GM23338 (cell line): ENCODE results near the gene SPCS2. TPM values are rescaled to one million over a fixed set of nuclear protein-coding genes. Genes with fewer than 3 reads are reported as not detected.

ENCODE experiments used
- ATAC-seq: fragments of 200-7000 bp; cut with Tn5 transposase; 3 replicates; pipeline ENCODE4 v1.9.1; 2020
- DNase-seq: peaks from one replicate; pipeline ENCODE4 v3.0.0-alpha.2; 2015; ENCODE audit warnings: low spot score
- H2AFZ ChIP-seq: fragments of 200-600 bp; sonication (generic); 2 replicates; pipeline ENCODE4 v1.8.0; 2016; ENCODE audit warnings: antibody characterized with exemption, mild to moderate bottlenecking, moderate library complexity
- H3F3A ChIP-seq: fragments of 200-600 bp; sonication (generic); replicated peaks from 2 replicates; pipeline ENCODE4 v1.8.0; 2017; ENCODE audit warnings: antibody characterized with exemption, mixed run types, low read depth
- H3K27ac ChIP-seq: fragments of 200-600 bp; sonication (generic); 2 replicates; pipeline ENCODE4 v1.6.1; 2016; ENCODE audit warnings: low read depth
- H3K27me3 ChIP-seq: fragments of 200-600 bp; sonication (generic); 2 replicates; pipeline ENCODE4 v1.8.0; 2016; ENCODE audit warnings: mild to moderate bottlenecking, mixed run types, moderate library complexity; ENCODE audit not compliant: insufficient read depth
- H3K36me3 ChIP-seq: fragments of 200-600 bp; sonication (generic); 2 replicates; pipeline ENCODE4 v1.8.0; 2016; ENCODE audit warnings: mild to moderate bottlenecking; ENCODE audit not compliant: insufficient read depth
- H3K4me1 ChIP-seq: fragments of 200-600 bp; sonication (generic); 2 replicates; pipeline ENCODE4 v1.8.0; 2016; ENCODE audit warnings: mild to moderate bottlenecking, moderate library complexity; ENCODE audit not compliant: insufficient read depth
- H3K4me2 ChIP-seq: fragments of 200-600 bp; sonication (generic); 2 replicates; pipeline ENCODE4 v1.7.1; 2017; ENCODE audit warnings: mixed run types
- H3K4me3 ChIP-seq: fragments of 200-600 bp; sonication (generic); 2 replicates; pipeline ENCODE4 v1.6.1; 2016; ENCODE audit warnings: mixed run types
- H3K79me2 ChIP-seq: fragments of 200-600 bp; sonication (generic); replicated peaks from 2 replicates; pipeline ENCODE4 v1.8.0; 2017; ENCODE audit warnings: mild to moderate bottlenecking; ENCODE audit not compliant: insufficient read depth
- H3K9me2 ChIP-seq: fragments of 200-600 bp; sonication (generic); 2 replicates; pipeline ENCODE4 v1.8.0; 2017; ENCODE audit not compliant: insufficient read depth
- H4K20me1 ChIP-seq: fragments of 200-600 bp; sonication (generic); replicated peaks from 2 replicates; pipeline ENCODE4 v1.8.0; 2017; ENCODE audit warnings: mild to moderate bottlenecking; ENCODE audit not compliant: insufficient read depth
- H3K27ac Mint-ChIP-seq: 2 replicates; pipeline ENCODE4 v1.8.0; 2020; ENCODE audit warnings: inconsistent platforms, mild to moderate bottlenecking, moderate library complexity, mixed read lengths
- H3K27me3 Mint-ChIP-seq: 3 replicates; pipeline ENCODE4 v1.8.0; 2022; ENCODE audit warnings: low read depth, mild to moderate bottlenecking, moderate library complexity, mixed read lengths, inconsistent platforms; ENCODE audit not compliant: insufficient read depth, poor library complexity
- H3K36me3 Mint-ChIP-seq: 3 replicates; pipeline ENCODE4 v1.8.0; 2021; ENCODE audit warnings: low read depth, mild to moderate bottlenecking, inconsistent platforms, moderate library complexity, mixed read lengths
- H3K4me1 Mint-ChIP-seq: 3 replicates; pipeline ENCODE4 v1.8.0; 2020; ENCODE audit warnings: mild to moderate bottlenecking, inconsistent platforms, mixed read lengths
- H3K4me3 Mint-ChIP-seq: 3 replicates; pipeline ENCODE4 v1.8.0; 2021; ENCODE audit warnings: moderate library complexity, mild to moderate bottlenecking, inconsistent platforms, mixed read lengths
- H3K9me3 Mint-ChIP-seq: 3 replicates; pipeline ENCODE4 v1.8.0; 2020; ENCODE audit warnings: moderate library complexity, mild to moderate bottlenecking, inconsistent platforms, mixed read lengths
- CREB1 ChIP-seq: fragments of 250-450 bp; sonication (Bioruptor Pico); IDR thresholded peaks from 2 replicates; pipeline ENCODE4 v1.5.0; 2020; ENCODE audit warnings: low read depth, mild to moderate bottlenecking, moderate library complexity
- CTCF ChIP-seq, 2 experiments: fragments of 200-600 bp in 1 of 2; sonication (generic) in 1 of 2; conservative IDR thresholded peaks; 2 replicates each; pipeline versions ENCODE4 v1.5.1 to v1.6.1; 2016 to 2017; ENCODE audit warnings: antibody characterized with exemption in 2 of 2, low read depth in 2 of 2, mild to moderate bottlenecking in 2 of 2, moderate library complexity in 1 of 2
- ETS1 ChIP-seq: IDR thresholded peaks from 2 replicates; pipeline ENCODE4 v1.6.1; 2016; ENCODE audit warnings: antibody characterized with exemption
- EZH2 ChIP-seq: fragments of 200-600 bp; sonication (generic); IDR thresholded peaks from one replicate; pipeline ENCODE4 v1.8.0; 2017; ENCODE audit warnings: antibody characterized with exemption, mild to moderate bottlenecking, low read depth; ENCODE audit not compliant: unreplicated experiment
- EZH2phosphoT487 ChIP-seq: fragments of 200-600 bp; sonication (generic); IDR thresholded peaks from one replicate; pipeline ENCODE4 v1.8.1; 2018; ENCODE audit warnings: antibody characterized with exemption; ENCODE audit not compliant: unreplicated experiment
- JUNB ChIP-seq: IDR thresholded peaks from one replicate; pipeline ENCODE4 v1.6.1; 2016; ENCODE audit warnings: antibody characterized with exemption; ENCODE audit not compliant: unreplicated experiment
- NANOG ChIP-seq: IDR thresholded peaks from 2 replicates; pipeline ENCODE4 v1.6.1; 2016; ENCODE audit warnings: antibody characterized with exemption, borderline replicate concordance
- POLR2AphosphoS5 ChIP-seq: IDR thresholded peaks from 2 replicates; pipeline ENCODE4 v1.6.1; 2016; ENCODE audit warnings: antibody characterized with exemption, low read depth
- STAT1 ChIP-seq: IDR thresholded peaks from one replicate; pipeline ENCODE4 v1.6.1; 2016; ENCODE audit warnings: antibody characterized with exemption; ENCODE audit not compliant: unreplicated experiment
- ZNF114 ChIP-seq: fragments of 250-450 bp; sonication (Bioruptor Pico); IDR thresholded peaks from 2 replicates; pipeline ENCODE4 v1.5.0; 2020; ENCODE audit warnings: mild to moderate bottlenecking, moderate library complexity
- ZNF331 ChIP-seq: fragments of 250-450 bp; sonication (Bioruptor Pico); IDR thresholded peaks from 2 replicates; pipeline ENCODE4 v1.5.0; 2020; ENCODE audit warnings: low read depth, mild to moderate bottlenecking, moderate library complexity
- ZNF462 ChIP-seq: fragments of 250-450 bp; sonication (Bioruptor Pico); IDR thresholded peaks from 2 replicates; pipeline ENCODE4 v1.5.0; 2020; ENCODE audit warnings: mild to moderate bottlenecking, moderate library complexity
- polyA plus RNA-seq: library from polyadenylated mRNA; unstranded; fragments of >200 nt; fragmentation: Nextera tagmentation; extraction: Ambion mirVana; gene quantifications from 2 replicates; pipeline ENCODE4 v1.2.1, GENCODE V29; 2016
- total RNA-seq: library from RNA; depleted of rRNA; stranded (reverse); fragments of >200 nt; shearing (Covaris generic); gene quantifications from 2 replicates; pipeline ENCODE4 v1.2.3, GENCODE V29; 2014
- TF ChIP-seq, protein P1 (sequence below): IDR thresholded peaks from one replicate; pipeline ENCODE4 v1.6.1; 2018; ENCODE audit warnings: antibody characterized with exemption; ENCODE audit not compliant: unreplicated experiment

SPCS2 gene
- total and polyA plus RNA-seq, 2 experiments from 2014 or later: 115 to 334 TPM

DNA sequence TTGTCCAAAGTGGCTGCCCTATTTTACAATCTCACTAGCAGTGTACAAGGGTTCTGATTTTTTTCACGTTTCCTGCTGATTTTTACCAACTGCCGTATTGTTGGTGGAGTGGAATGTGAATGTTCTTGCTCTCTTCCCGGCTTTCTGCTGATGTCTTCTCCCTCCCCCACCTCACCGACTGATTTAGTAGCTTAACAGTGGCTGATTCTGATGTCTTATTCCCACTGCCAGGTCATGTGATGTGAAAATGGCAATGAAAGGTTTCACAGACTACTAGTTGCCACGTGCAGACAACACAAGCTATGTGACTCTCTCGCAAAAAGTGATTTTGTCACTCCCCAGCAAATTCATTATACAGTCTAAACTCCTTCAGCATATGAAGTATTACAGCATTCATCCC lies 22.4 kb downstream of the SPCS2 start:
- no peak overlapping the region for H3K4me3 ChIP-seq
- H3K36me3 ChIP-seq: peaks cover 31% of the 10 kb centered on the region
- H3K27me3 ChIP-seq: no peaks in the 10 kb centered on the region
- no peak overlapping the region for H3K4me3 Mint-ChIP-seq
- H3K4me2 ChIP-seq: no peak overlapping the region
- no peaks in the 10 kb centered on the region for H3K9me2 ChIP-seq
- no peak overlapping the region for H3K27ac Mint-ChIP-seq
- no peak for DNase-seq
- H2AFZ ChIP-seq: no peak overlapping the region
- peaks cover 2% of the 10 kb centered on the region for H3K27me3 Mint-ChIP-seq
- peaks cover 3% of the 10 kb centered on the region; the same call in 1 of the 2 replicates for H3K79me2 ChIP-seq
- peaks cover 43% of the 10 kb centered on the region for H3K36me3 Mint-ChIP-seq
- H3K4me1 Mint-ChIP-seq: no peaks in the 10 kb centered on the region
- H3F3A ChIP-seq: no peaks in the 10 kb centered on the region
- no peak for ATAC-seq
- no peaks in the 10 kb centered on the region; the same call in 1 of the 3 replicates for H3K9me3 Mint-ChIP-seq
- peaks cover 23% of the 10 kb centered on the region for H4K20me1 ChIP-seq
- no peak overlapping the region for H3K27ac ChIP-seq
- H3K4me1 ChIP-seq: no peaks in the 10 kb centered on the region
- TF ChIP-seq ZNF462 (no peak), STAT1 (no peak), EZH2 (no peak), EZH2phosphoT487 (no peak), NANOG (no peak), POLR2AphosphoS5 (no peak), JUNB (no peak), ETS1 (no peak), CTCF (conservative IDR thresholded peaks at IDR 0.05; ENCODE audit: low read depth in 2 of 2) (no peak), CREB1 (CRISPR knock-in tag) (no peak), ZNF114 (CRISPR knock-in tag) (no peak), ZNF331 (CRISPR knock-in tag) (no peak)
- TF ChIP-seq, protein P1, sequence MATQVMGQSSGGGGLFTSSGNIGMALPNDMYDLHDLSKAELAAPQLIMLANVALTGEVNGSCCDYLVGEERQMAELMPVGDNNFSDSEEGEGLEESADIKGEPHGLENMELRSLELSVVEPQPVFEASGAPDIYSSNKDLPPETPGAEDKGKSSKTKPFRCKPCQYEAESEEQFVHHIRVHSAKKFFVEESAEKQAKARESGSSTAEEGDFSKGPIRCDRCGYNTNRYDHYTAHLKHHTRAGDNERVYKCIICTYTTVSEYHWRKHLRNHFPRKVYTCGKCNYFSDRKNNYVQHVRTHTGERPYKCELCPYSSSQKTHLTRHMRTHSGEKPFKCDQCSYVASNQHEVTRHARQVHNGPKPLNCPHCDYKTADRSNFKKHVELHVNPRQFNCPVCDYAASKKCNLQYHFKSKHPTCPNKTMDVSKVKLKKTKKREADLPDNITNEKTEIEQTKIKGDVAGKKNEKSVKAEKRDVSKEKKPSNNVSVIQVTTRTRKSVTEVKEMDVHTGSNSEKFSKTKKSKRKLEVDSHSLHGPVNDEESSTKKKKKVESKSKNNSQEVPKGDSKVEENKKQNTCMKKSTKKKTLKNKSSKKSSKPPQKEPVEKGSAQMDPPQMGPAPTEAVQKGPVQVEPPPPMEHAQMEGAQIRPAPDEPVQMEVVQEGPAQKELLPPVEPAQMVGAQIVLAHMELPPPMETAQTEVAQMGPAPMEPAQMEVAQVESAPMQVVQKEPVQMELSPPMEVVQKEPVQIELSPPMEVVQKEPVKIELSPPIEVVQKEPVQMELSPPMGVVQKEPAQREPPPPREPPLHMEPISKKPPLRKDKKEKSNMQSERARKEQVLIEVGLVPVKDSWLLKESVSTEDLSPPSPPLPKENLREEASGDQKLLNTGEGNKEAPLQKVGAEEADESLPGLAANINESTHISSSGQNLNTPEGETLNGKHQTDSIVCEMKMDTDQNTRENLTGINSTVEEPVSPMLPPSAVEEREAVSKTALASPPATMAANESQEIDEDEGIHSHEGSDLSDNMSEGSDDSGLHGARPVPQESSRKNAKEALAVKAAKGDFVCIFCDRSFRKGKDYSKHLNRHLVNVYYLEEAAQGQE: no peak
